Activated CD8-positive, alpha-beta memory T cell treated with anti-CD3 and anti-CD28 coated beads, Interleukin-2, amount 50 U/mL, for 48 hours (primary cell): ENCODE results near the gene FMNL2.

ENCODE experiments used
- DNase-seq: peaks from one replicate; pipeline ENCODE4 v3.0.0-alpha.2; 2020

Gene FMNL2

DNA sequence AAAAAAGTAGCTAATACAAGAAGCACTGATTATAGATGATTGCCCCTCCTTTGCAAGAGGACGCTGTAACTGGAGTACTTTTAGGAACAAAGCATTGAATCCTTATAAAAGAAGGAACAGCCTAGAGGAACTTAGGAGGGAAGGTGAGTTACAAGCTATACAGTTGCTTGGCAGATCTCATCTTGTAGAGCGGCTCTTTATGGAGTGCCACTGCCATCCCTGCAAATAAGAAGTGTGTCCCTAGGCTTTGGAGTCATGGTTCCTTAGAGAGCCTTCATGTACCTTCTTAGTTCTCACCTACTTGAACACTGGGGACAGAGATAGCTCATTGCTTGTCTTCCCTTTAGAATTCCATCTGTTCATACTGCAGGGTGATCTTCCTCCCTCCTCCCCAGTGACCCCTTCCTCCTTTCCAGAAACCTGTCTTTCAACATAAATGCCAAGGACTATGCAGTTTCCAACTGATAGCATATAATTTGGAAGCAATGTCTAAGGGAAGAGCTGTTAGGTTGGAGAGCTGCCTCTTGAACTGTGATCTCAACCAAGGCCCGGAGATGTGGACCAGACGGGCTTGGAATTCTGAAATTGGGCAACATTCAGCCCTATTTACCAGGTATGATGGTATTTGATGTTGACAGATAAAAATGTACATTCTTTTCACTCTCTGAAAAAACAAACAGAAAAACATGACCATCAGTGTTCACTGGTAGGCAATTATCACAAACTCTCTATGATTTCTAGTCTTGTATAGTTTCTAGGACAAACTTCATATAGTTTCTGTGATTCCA is 7.5 kb downstream of the FMNL2 start:
- DNase-seq, result no peak

DNA sequence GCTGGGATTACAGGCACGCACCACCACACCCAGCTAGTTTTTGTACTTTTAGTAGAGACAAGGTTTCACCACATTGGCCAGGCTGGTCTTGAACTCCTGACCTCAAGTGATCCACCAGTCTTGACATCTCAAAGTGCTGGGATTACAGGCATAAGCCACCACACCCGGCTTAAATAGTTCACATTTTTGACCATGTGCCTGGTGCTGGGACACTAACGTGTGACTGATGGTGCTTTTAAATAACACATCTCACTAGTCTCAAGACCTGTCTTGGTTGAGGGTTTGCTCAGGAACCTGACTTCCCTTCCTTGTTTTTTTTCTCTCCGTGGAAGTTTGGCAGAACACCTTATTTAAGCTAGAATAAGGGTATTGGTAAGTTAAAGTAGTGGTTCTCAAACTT is 8.5 kb downstream of the FMNL2 start:
- no peak for DNase-seq

GRCh38 chr2:152344579-152345195 is 9.7 kb downstream of the FMNL2 start:
- DNase-seq, result no peak

DNA sequence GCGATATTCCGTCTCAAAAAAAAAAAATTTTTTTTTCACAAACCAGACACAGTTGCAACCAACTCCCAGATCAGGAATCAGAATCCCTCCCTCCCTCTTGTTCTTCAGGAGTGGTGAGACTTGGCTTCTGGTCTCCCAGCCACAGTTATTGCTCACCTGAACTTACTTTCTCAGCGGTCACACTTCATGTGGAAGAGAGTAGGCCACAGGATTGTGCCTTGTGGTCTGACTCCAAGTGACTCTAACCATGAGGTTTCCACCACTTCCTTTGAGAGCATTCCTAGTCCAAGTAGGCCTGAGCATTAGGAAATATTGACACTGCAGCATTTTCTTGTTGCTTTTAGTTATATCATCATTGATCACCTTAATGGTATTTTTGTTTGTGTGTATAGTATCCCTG is 12.1 kb downstream of the FMNL2 start:
- no peak for DNase-seq

DNA sequence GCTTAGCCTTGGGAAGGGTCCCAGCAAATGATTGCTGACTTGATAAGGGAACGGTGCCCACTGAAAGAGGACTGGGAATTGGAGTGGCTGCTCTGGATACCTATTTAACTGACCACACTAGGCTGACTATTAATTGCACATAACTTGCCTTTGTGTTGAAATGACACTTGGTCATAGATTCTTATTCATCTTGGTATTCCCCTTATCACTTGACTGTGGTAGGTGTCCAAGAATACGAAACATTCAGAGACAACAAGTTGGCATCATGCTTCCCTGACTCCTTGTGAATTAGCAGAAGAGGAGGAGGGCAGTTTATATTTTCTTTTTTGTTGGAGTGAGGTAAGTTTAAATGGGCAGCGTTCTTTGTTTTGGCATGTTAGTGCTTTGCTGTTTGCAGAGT is 13.4 kb downstream of the FMNL2 start:
- no peak for DNase-seq

GRCh38 chr2:152349416-152349815 is 14.4 kb downstream of the FMNL2 start:
- DNase-seq, result no peak

- no peak for DNase-seq
Measured at GRCh38 chr2:152350155-152350679, 15.2 kb downstream of the FMNL2 start.

DNA sequence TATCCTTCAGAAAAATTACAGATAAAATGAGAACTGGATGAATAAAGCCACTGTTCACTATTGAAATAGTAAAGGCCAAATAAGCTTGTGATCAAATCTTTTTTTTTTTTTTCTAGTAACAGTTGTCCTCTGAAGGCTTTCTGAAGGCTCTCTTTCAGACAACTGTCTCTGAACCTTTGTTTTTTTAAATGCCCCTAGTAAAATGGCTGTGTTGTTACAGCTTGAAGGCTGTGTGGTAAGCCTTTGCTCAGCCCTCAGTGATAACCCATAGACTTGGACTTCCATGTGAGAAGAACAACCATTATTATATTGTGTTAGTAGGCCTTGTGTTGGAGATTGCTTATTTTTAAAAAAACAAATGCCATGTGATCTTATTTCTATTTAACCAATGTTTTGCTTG is 17.6 kb downstream of the FMNL2 start:
- DNase-seq, result no peak

- DNase-seq, result no peak
Measured at GRCh38 chr2:152353364-152353763, 18.4 kb downstream of the FMNL2 start.

DNA sequence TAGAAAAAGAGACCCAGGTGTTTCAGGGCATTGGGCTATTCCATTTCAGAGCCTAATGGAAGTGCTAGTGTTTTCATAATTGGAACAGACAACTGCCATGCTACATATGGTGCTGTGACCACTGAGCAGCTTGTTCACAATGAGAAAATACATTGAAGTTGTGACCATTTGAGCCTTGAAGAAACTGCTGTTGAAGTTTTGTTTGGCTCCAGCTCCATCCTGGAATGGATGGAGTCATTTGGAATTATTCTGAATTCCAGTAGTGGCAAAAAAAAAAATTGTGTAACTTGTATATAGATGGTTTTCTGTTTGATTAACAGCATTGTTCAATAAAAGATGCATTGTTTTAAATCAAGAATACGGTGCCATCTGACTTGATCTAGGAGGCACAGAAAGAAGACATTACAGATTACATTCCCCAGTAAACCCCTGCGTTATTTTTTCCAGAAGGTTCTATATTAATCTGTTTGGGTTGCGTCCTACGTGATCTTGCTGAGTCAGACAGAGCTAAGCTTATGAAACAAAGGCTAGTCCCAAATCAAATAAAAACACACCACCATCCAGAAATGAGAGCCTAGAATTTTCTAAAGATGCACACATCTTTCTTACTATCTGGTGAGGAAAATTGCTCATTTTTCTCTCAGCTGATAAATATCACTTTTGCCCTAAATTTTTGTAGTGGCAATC is 19.2 kb downstream of the FMNL2 start:
- no peak for DNase-seq

GRCh38 chr2:152354909-152355308 is 19.9 kb downstream of the FMNL2 start:
- no peak for DNase-seq

- no peak for DNase-seq
Measured at GRCh38 chr2:152355409-152355831, 20.4 kb downstream of the FMNL2 start.

DNA sequence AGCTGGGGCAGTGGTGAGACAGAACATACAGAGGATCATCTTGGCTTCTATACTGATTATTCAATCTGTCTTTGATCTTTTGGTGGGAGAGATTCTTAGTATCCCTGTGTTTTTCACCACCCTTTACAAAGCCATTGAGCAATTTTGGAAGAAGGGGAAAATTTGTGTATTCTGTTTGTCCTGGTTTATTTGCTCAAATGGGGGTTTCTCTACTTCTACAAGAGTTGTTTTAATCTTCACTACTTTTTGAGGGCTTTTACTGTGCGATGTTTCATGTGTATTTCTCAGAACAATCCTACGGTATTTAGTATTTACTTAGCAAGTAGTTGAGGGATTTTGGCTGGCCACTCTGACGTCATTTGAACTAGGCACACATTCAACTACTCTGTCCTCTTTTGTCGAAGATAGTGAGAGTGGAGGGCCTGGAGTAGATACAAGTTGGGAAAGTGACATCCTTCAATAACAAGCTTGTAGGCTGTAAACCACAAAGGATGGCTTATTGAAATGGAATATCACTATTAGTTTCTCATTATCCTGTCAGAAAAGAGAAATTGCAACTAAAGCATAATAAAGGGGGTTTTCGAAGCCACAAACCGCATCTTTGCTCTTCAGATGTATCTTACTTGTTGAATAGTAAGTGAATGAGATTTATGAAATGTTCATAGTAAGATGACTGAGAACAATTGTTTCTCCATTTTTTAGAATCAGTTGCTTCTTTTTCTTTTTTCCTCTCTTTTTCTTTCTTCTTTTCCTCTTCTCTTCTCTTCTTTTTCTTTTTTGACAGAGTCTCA is 24.8 kb downstream of the FMNL2 start:
- DNase-seq, result no peak

- DNase-seq, result no peak
Measured at GRCh38 chr2:152363936-152364335, 29.0 kb downstream of the FMNL2 start.

- no peak for DNase-seq
Measured at GRCh38 chr2:152367547-152368390, 32.8 kb downstream of the FMNL2 start.

DNA sequence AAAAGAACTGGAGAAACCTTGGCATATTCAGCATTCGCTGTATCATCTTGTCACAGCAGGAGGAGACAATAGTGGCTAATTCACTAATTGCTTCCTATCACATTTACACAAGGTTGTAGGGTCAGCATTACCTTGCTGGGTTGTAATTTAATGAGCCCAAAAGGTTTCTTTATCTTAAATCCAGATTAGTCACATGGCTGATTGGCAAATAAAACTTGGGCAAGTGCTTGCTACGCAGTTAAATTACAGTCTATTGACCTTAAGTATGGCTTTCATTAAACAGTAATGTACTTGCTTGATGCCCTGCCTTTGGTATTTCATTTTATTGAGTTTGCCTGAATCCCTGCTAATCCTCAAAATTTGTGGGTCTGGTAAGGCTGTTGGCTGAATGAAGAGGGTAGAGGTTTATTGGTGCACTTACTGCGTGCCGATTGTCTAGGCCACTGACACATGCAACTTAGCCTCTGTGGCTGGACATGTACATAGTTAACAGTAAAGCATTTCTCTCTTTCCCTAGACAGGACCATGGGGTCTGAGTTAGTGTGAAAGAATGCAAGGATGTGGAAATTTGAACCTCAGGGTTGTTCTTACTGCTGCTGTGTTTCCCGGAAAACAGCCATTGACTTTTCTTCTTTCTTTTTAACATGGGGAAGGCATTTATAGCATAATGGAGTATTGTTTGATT is 34.3 kb downstream of the FMNL2 start:
- DNase-seq, result no peak

DNA sequence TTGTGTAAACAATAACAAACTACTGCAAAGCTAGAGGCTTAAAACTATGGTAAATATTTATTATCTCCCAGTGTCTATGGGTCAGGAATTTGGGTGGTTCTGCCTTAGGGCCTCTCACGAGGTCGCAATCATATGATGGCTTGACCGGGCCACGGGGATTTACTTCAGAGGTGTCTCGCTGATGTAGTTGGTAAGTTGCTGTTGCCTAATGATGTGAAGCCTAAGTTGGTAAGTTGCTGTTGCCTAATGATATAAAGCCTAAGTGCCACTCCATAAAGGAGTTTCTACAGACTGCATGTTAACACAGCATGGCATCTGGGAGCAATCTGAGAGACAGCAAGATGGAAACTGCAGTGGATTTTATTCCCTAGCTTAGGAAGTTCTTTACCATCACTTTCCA is 35.8 kb downstream of the FMNL2 start:
- DNase-seq, result no peak

DNA sequence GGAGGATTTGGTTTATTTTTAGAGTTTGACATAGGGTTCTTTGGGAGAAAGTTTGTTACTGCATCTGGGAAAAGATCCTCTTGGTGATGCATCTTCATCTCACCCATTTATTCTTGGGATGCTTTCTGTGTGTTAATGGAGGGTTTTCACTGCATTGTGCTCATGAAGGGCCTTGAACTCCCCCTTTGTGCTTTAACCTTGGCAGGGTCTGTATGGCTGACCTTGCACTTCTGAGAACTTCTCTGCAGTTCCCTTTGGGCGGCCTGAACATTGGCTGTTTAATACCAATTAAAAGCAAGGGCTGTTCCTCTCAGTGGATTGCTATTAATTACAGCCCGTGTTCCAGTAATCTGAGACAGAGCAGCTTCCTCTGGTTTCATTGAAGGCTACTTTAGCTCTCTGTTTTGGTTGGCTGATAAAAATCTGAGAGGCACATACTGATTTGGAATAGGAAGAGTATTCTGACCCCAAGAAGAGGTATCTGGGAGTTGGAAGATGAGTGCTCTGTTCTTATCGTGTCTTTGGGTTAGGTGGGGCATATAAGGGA is 37.5 kb downstream of the FMNL2 start:
- no peak for DNase-seq

DNA sequence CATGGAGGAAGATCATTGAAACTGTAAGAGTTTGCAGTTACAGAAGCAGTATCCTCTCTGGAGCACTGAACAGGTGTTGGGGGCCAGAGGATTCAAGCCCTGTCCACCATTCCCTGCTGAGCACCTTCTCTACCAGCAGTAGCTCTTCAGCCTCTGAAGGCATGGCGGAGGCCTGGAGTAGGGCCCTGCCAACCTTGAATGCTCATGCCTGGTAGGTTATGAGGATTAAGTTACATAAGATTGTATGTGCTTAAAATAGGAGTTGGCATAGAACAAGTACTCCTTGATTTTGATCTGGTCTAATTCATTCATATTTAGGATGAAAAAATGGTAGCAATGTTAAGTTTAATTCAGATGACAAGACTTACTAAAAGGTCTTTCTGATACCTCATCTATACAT is 40.2 kb downstream of the FMNL2 start:
- no peak for DNase-seq

- DNase-seq, result no peak
Measured at GRCh38 chr2:152376385-152376784, 41.4 kb downstream of the FMNL2 start.

DNA sequence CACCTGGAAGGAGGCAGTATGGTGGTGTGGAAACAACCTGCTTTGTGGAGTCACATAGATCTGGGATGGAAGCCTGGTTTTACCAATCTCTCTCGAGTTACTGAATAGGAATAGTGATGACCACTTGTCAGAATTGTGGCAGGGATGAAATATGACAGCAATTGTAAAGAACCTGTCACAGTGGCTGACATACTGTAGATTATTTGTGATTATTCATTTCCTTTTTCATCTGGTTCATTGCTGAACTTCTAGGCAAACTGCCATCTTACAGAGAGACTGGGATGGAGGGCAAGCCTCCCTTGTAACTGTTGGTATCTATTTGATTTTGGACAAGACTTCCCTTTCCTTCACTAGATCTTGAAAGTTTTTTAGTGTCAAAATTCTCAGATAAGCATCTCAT is 42.0 kb downstream of the FMNL2 start:
- no peak for DNase-seq
